ENCODE data around the gene PPME1. TPM values are rescaled to one million over a fixed set of nuclear protein-coding genes. Genes with fewer than 3 reads are reported as not detected.

PPME1 gene
- polyA plus RNA-seq, 3 donors: 5.2 to 12.2 (median 8.9) TPM

- H3K27me3 ChIP-seq (ENCODE audit: control insufficient read depth in 2 of 2, insufficient read depth in 2 of 2, low read length in 2 of 2): no peaks in the 10 kb centered on the region
- no peak overlapping the region for H2AFZ ChIP-seq (ENCODE audit: insufficient read depth, low read depth, low read length, poor library complexity, severe bottlenecking)
- H3K79me2 ChIP-seq (ENCODE audit: insufficient read depth, low read length): peaks cover 13% of the 10 kb centered on the region
- peaks cover 0 to 2% (median 0%) of the 10 kb centered on the region in 3 donors for H3K27me3 Mint-ChIP-seq (ENCODE audit: low read depth in 3 of 3)
- no peak overlapping the region for H3K4me3 ChIP-seq (replicated peaks in 1 of 3; ENCODE audit: low read depth in 2 of 3, low read length in 3 of 3)
- no peak overlapping the region for H3K9ac ChIP-seq (ENCODE audit: insufficient read depth, low read length, poor library complexity, severe bottlenecking)
- H3K27ac Mint-ChIP-seq: no peak overlapping the region
- peaks cover 3% of the 10 kb centered on the region for H3K4me1 Mint-ChIP-seq
- H3K36me3 Mint-ChIP-seq: peaks cover 2 to 3% of the 10 kb centered on the region in 2 donors
- TF ChIP-seq, protein P1, sequence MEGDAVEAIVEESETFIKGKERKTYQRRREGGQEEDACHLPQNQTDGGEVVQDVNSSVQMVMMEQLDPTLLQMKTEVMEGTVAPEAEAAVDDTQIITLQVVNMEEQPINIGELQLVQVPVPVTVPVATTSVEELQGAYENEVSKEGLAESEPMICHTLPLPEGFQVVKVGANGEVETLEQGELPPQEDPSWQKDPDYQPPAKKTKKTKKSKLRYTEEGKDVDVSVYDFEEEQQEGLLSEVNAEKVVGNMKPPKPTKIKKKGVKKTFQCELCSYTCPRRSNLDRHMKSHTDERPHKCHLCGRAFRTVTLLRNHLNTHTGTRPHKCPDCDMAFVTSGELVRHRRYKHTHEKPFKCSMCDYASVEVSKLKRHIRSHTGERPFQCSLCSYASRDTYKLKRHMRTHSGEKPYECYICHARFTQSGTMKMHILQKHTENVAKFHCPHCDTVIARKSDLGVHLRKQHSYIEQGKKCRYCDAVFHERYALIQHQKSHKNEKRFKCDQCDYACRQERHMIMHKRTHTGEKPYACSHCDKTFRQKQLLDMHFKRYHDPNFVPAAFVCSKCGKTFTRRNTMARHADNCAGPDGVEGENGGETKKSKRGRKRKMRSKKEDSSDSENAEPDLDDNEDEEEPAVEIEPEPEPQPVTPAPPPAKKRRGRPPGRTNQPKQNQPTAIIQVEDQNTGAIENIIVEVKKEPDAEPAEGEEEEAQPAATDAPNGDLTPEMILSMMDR (IDR thresholded peaks at IDR 0.05): no peak
- 83% methylated on average over 2 of the region's 4 CpGs for WGBS (ENCODE audit: insufficient coverage)
- no peaks in the 10 kb centered on the region for H3K9me3 Mint-ChIP-seq
- H3K4me1 ChIP-seq (ENCODE audit: control insufficient read depth in 1 of 2, insufficient read depth in 2 of 2, low read length in 2 of 2): no peaks in the 10 kb centered on the region
- no peaks in the 10 kb centered on the region for H3K9me3 ChIP-seq (replicated peaks in 1 of 2; ENCODE audit: control insufficient read depth in 1 of 2, insufficient read depth in 1 of 2, low read length in 2 of 2)
- H3K36me3 ChIP-seq (replicated peaks in 1 of 2; ENCODE audit: control insufficient read depth in 1 of 2, insufficient read depth in 2 of 2, low read length in 2 of 2): no peaks in the 10 kb centered on the region
- no peak overlapping the region for H3K4me3 Mint-ChIP-seq
- H3K4me2 ChIP-seq (replicated peaks; ENCODE audit: extremely low read depth, low read length, poor library complexity, severe bottlenecking): no peak overlapping the region
- H4K20me1 ChIP-seq (ENCODE audit: insufficient read depth, low read length): peaks cover 5% of the 10 kb centered on the region
- DNase-seq: no peak
- no peak overlapping the region for H3K27ac ChIP-seq (ENCODE audit: low read depth in 1 of 2, low read length in 2 of 2)
- intact Hi-C loops (cut with micrococcal nuclease): no loop called here
Measured at GRCh38 chr11:74182635-74183034, 11.5 kb downstream of the PPME1 start.

DNA sequence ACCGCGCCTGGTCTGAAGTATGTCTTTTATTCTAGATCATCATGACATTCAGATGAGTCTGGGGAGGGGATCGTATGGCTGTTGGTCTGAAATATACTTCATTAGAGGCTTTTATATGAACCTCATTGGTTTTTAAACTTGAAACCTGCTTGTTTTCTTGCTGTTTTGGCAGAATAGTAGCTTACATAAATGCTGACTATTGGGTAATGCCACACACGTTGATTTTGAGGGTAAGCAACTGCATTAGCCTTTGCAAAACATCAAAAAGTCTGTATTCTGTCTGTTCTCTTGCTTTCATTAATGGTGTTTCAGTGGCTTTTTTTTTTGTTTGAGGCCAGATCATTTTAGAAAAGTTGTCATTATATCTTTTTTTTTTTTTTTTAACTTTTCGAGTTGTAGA, 14.2 kb downstream of the PPME1 start:
- H3K36me3 ChIP-seq (replicated peaks in 1 of 2; ENCODE audit: control insufficient read depth in 1 of 2, insufficient read depth in 2 of 2, low read length in 2 of 2): no peaks in the 10 kb centered on the region
- H3K9ac ChIP-seq (ENCODE audit: insufficient read depth, low read length, poor library complexity, severe bottlenecking): no peak overlapping the region
- Mint-ChIP-seq H3K36me3 (peaks cover 7 to 13% of the 10 kb centered on the region in 2 donors), H3K9me3 (no peaks in the 10 kb centered on the region), H3K27ac (peak overlapping the region in 1 of 7 donors; percentile 20), H3K4me3 (no peak overlapping the region), H3K4me1 (peaks cover 3% of the 10 kb centered on the region), H3K27me3 (ENCODE audit: low read depth in 3 of 3) (peaks cover 0 to 2% (median 0%) of the 10 kb centered on the region in 3 donors)
- H2AFZ ChIP-seq (ENCODE audit: insufficient read depth, low read depth, low read length, poor library complexity, severe bottlenecking): no peak overlapping the region
- H3K4me3 ChIP-seq (replicated peaks in 1 of 3; ENCODE audit: low read depth in 2 of 3, low read length in 3 of 3): no peak overlapping the region
- 57% methylated on average over 1 of the region's 5 CpGs for WGBS (ENCODE audit: insufficient coverage)
- no peaks in the 10 kb centered on the region for H3K4me1 ChIP-seq (ENCODE audit: control insufficient read depth in 1 of 2, insufficient read depth in 2 of 2, low read length in 2 of 2)
- TF ChIP-seq, protein P1 (IDR thresholded peaks at IDR 0.05): no peak
- no peak overlapping the region for H3K27ac ChIP-seq (ENCODE audit: low read depth in 1 of 2, low read length in 2 of 2)
- H3K79me2 ChIP-seq (ENCODE audit: insufficient read depth, low read length): peaks cover 12% of the 10 kb centered on the region
- no peak overlapping the region for H3K4me2 ChIP-seq (replicated peaks; ENCODE audit: extremely low read depth, low read length, poor library complexity, severe bottlenecking)
- no peaks in the 10 kb centered on the region for H3K9me3 ChIP-seq (replicated peaks in 1 of 2; ENCODE audit: control insufficient read depth in 1 of 2, insufficient read depth in 1 of 2, low read length in 2 of 2)
- H3K27me3 ChIP-seq (ENCODE audit: control insufficient read depth in 2 of 2, insufficient read depth in 2 of 2, low read length in 2 of 2): no peaks in the 10 kb centered on the region
- H4K20me1 ChIP-seq (ENCODE audit: insufficient read depth, low read length): peaks cover under 1% of the 10 kb centered on the region
- DNase-seq: no peak
- intact Hi-C loops (cut with micrococcal nuclease): no loop called here

Data from CD14-positive monocyte (primary cell).